Measurements from ENCODE around the gene ARID1A. TPM values are rescaled to one million over a fixed set of nuclear protein-coding genes. Genes with fewer than 3 reads are reported as not detected.

The ARID1A gene
- total and polyA plus RNA-seq, 2 of the 4 experiments (the other 2 are of a cell fraction) = 14.0 to 40.7 TPM

GRCh38 chr1:26797627-26798026, 101.8 kb downstream of the ARID1A start:
- H4K91ac ChIP-seq (ENCODE audit: insufficient read depth, low read depth, low read length) = no peak overlapping the region
- intact Hi-C loops (cut with micrococcal nuclease) (no loop called here), dilution Hi-C loops (cut with HindIII; ENCODE audit: low sequenced_read_pairs, unreplicated experiment) (loop anchor here (25.0 kb wide), 1 partner anchor 210 kb away; no protein-coding TSS in a partner anchor), in situ Hi-C loops (cut with MboI; ENCODE audit: low sequenced_read_pairs) (loop anchor here (5.0 kb wide), 1 partner anchor 190 kb away; no protein-coding TSS in a partner anchor)
- no peak overlapping the region for H2BK15ac ChIP-seq (ENCODE audit: low read depth, low read length)
- H3K56ac ChIP-seq (ENCODE audit: extremely low read depth, insufficient read depth, low read length) = no peak overlapping the region
- no peaks in the 10 kb centered on the region for H3K9me3 ChIP-seq (ENCODE audit: control insufficient read depth, insufficient read depth, low read length)
- no peak overlapping the region for H2AK5ac ChIP-seq (ENCODE audit: low read depth, low read length)
- no peak overlapping the region for H4K5ac ChIP-seq (ENCODE audit: low read depth, low read length)
- ChIA-PET POLR2A (ENCODE audit: unreplicated experiment) (interaction anchor here (0.6 kb wide), 1 partner anchor 8 kb away, joined by 3 read pairs; no protein-coding TSS in a partner anchor), CTCF (no interaction called here)
- H2BK120ac ChIP-seq (ENCODE audit: low read depth, low read length) = no peak overlapping the region
- H3K27ac ChIP-seq (ENCODE audit: insufficient read depth, low read length) = no peak overlapping the region
- no peak overlapping the region for H3K9ac ChIP-seq (ENCODE audit: low read depth, low read length)
- BruUV-seq (replicated peaks) = no TSS peak
- TF ChIP-seq RCOR1 (IDR thresholded peaks at IDR 0.05; ENCODE audit: insufficient replicate concordance, low read length) (no peak), MAZ (IDR thresholded peaks at IDR 0.05; ENCODE audit: borderline replicate concordance, low read depth, low read length) (no peak), CEBPB (IDR thresholded peaks at IDR 0.05; ENCODE audit: low read depth, low read length) (no peak), MXI1 (IDR thresholded peaks at IDR 0.05; ENCODE audit: borderline replicate concordance, low read depth, low read length) (no peak), BHLHE40 (IDR thresholded peaks at IDR 0.05; ENCODE audit: low read depth, low read length) (no peak), RFX5 (IDR thresholded peaks at IDR 0.05; ENCODE audit: low read depth, low read length) (no peak), NFE2L2 (IDR thresholded peaks at IDR 0.05; ENCODE audit: low read depth, low read length) (no peak), CHD1 (IDR thresholded peaks at IDR 0.05; ENCODE audit: low read depth, low read length) (no peak), SMC3 (IDR thresholded peaks at IDR 0.05; ENCODE audit: low read depth, low read length) (no peak), POLR2A (IDR thresholded peaks at IDR 0.05; ENCODE audit: low read depth, low read length) (no peak), RAD21 (IDR thresholded peaks at IDR 0.05; ENCODE audit: low read length) (no peak), MAFK (IDR thresholded peaks at IDR 0.05; ENCODE audit: low read depth, low read length) (no peak), CTCF (conservative IDR thresholded peaks at IDR 0.05; ENCODE audit: low read depth, low read length) (no peak), ELK1 (IDR thresholded peaks at IDR 0.05; ENCODE audit: borderline replicate concordance, low read depth, low read length) (no peak), USF2 (IDR thresholded peaks at IDR 0.05; ENCODE audit: low read depth, low read length) (no peak), FOS (IDR thresholded peaks at IDR 0.05; ENCODE audit: low read depth, low read length) (no peak)
- no peak overlapping the region for H3K4me3 ChIP-seq (ENCODE audit: insufficient read depth, low read depth, low read length)
- H2AFZ ChIP-seq (replicated peaks; ENCODE audit: low read length, poor library complexity) = no peak overlapping the region
- 80% methylated on average over 1 of the region's 2 CpGs; no CpG with 5 or more reads in 1 of the 2 experiments for WGBS, 2 experiments (ENCODE audit: extremely low coverage in 2 of 2, insufficient read length in 1 of 2)
- peaks cover 0 to 8% of the 10 kb centered on the region in 2 experiments; a peak in 1 of 4 replicates for H3K79me1 ChIP-seq (ENCODE audit: low read depth in 1 of 2, low read length in 2 of 2)
- H4K8ac ChIP-seq (ENCODE audit: low read depth in 2 of 2, low read length in 2 of 2) = no peak overlapping the region
- H2BK5ac ChIP-seq (ENCODE audit: low read depth, low read length, poor library complexity, severe bottlenecking) = no peak overlapping the region
- no peaks in the 10 kb centered on the region; the same call in 1 of the 2 replicates for H4K20me1 ChIP-seq (ENCODE audit: insufficient read depth, low read length)
- peaks cover 12% of the 10 kb centered on the region for H3K9me1 ChIP-seq (ENCODE audit: insufficient read depth, low read length)
- H3K4me1 ChIP-seq (ENCODE audit: control insufficient read depth, insufficient read depth, low read length) = peaks cover 12% of the 10 kb centered on the region
- no peak overlapping the region for H3K4ac ChIP-seq (ENCODE audit: low read depth, low read length)
- H2BK20ac ChIP-seq (ENCODE audit: low read depth, low read length) = no peak overlapping the region
- no peaks in the 10 kb centered on the region for H3K27me3 ChIP-seq (ENCODE audit: control insufficient read depth, insufficient read depth, low read length)
- no peak overlapping the region for H3K23ac ChIP-seq (ENCODE audit: low read depth, low read length)
- no peak overlapping the region for H3K4me2 ChIP-seq (ENCODE audit: low read depth, low read length)
- H3K36me3 ChIP-seq (ENCODE audit: control insufficient read depth, insufficient read depth, low read length) = peaks cover 11% of the 10 kb centered on the region
- H2AK9ac ChIP-seq (replicated peaks; ENCODE audit: low read depth, low read length, poor library complexity) = no peak overlapping the region
- DNase-seq (no peak), ATAC-seq (ENCODE audit: low read depth) (no peak)
- no peak overlapping the region for H3K14ac ChIP-seq (replicated peaks; ENCODE audit: low read depth, low read length)
- no peak overlapping the region for H3K18ac ChIP-seq (ENCODE audit: low read depth, low read length)
